Left ventricle myocardium inferior (tissue), 1 donor: ENCODE results near the gene IQCM. TPM values are rescaled to one million over a fixed set of nuclear protein-coding genes. Genes with fewer than 3 reads are reported as not detected.

ENCODE experiments used
- DNase-seq: peaks from one replicate; pipeline ENCODE4 v3.0.0-alpha.2; 2020
- H3K27ac ChIP-seq: fragments of 200-600 bp; replicated peaks from 2 replicates; pipeline ENCODE4 v1.8.0; 2021
- H3K27me3 ChIP-seq: fragments of 200-600 bp; 2 replicates; pipeline ENCODE4 v1.8.0; 2021; ENCODE audit warnings: low read depth
- H3K36me3 ChIP-seq: fragments of 200-600 bp; 2 replicates; pipeline ENCODE4 v1.8.0; 2021
- H3K4me1 ChIP-seq: fragments of 200-600 bp; 2 replicates; pipeline ENCODE4 v1.8.0; 2021
- H3K4me3 ChIP-seq: fragments of 200-600 bp; 2 replicates; pipeline ENCODE4 v1.8.0; 2021; ENCODE audit warnings: mild to moderate bottlenecking, moderate library complexity
- H3K9me3 ChIP-seq: fragments of 200-600 bp; replicated peaks from 2 replicates; pipeline ENCODE4 v1.8.0; 2021
- CTCF ChIP-seq: fragments of 200-600 bp; IDR thresholded peaks from 2 replicates; pipeline ENCODE4 v1.8.0; 2021; ENCODE audit warnings: antibody characterized with exemption, mild to moderate bottlenecking, borderline replicate concordance
- intact Hi-C: fragments of 100-400 bp; cut with micrococcal nuclease; formaldehyde crosslinking; loops from one replicate; pipeline ENCODE4 v1.11.0; 2022
- total RNA-seq: library from RNA; stranded (reverse); fragmentation: NEBNext Ultra II Directional; extraction: Animal tissue kit (Norgen Biotek cat#: 25700); gene quantifications from one replicate; pipeline ENCODE4 v1.2.1, GENCODE V29; 2021
- donor health status: DM: no; HTN: yes; CAD: no; lungs with severe emphysema.

IQCM gene
- total RNA-seq, 1 donor from 2014 or later, result not detected

- Histone ChIP-seq H3K27me3 (no peaks in the 10 kb centered on the region), H3K4me3 (no peak overlapping the region), H3K27ac (no peak overlapping the region), H3K4me1 (no peaks in the 10 kb centered on the region), H3K36me3 (no peaks in the 10 kb centered on the region), H3K9me3 (no peaks in the 10 kb centered on the region)
- TF ChIP-seq CTCF, result no peak
- intact Hi-C loops, result no loop called here
- no peak for DNase-seq
These were observed 74.3 kb downstream of the IQCM start for GRCh38 chr4:149741186-149741831.

GRCh38 chr4:149738156-149738555 is 77.5 kb downstream of the IQCM start:
- Histone ChIP-seq H3K4me3 (no peak overlapping the region), H3K27ac (no peak overlapping the region), H3K4me1 (no peaks in the 10 kb centered on the region), H3K36me3 (no peaks in the 10 kb centered on the region), H3K27me3 (no peaks in the 10 kb centered on the region), H3K9me3 (no peaks in the 10 kb centered on the region)
- no peak for TF ChIP-seq CTCF
- no peak for DNase-seq
- intact Hi-C loops, result no loop called here

- Histone ChIP-seq H3K4me3 (no peak overlapping the region), H3K36me3 (no peaks in the 10 kb centered on the region), H3K9me3 (no peaks in the 10 kb centered on the region), H3K4me1 (no peaks in the 10 kb centered on the region), H3K27ac (no peak overlapping the region), H3K27me3 (no peaks in the 10 kb centered on the region)
- no peak for DNase-seq
- TF ChIP-seq CTCF, result no peak
- intact Hi-C loops, result no loop called here
These were observed 79.8 kb downstream of the IQCM start for GRCh38 chr4:149735796-149736195.

GRCh38 chr4:149728444-149728843 is 87.2 kb downstream of the IQCM start:
- no peak overlapping the region for H3K4me3 ChIP-seq
- no peak overlapping the region for H3K27ac ChIP-seq
- H3K9me3 ChIP-seq, result no peaks in the 10 kb centered on the region
- H3K27me3 ChIP-seq, result no peaks in the 10 kb centered on the region
- TF ChIP-seq CTCF, result no peak
- intact Hi-C loops, result no loop called here
- no peaks in the 10 kb centered on the region for H3K4me1 ChIP-seq
- no peak for DNase-seq
- no peaks in the 10 kb centered on the region for H3K36me3 ChIP-seq

- no peak for TF ChIP-seq CTCF
These were observed 88.0 kb downstream of the IQCM start for GRCh38 chr4:149727663-149728062.

More at GRCh38 chr4:149727663-149728062, 88.0 kb downstream of the IQCM start:
- H3K27me3 ChIP-seq, result no peaks in the 10 kb centered on the region
- intact Hi-C loops, result no loop called here
- no peak overlapping the region for H3K4me3 ChIP-seq
- H3K4me1 ChIP-seq, result no peaks in the 10 kb centered on the region
- no peak for DNase-seq
- no peaks in the 10 kb centered on the region for H3K36me3 ChIP-seq
- H3K9me3 ChIP-seq, result peaks cover 3% of the 10 kb centered on the region
- no peak overlapping the region for H3K27ac ChIP-seq
